CD8-positive, alpha-beta memory T cell (primary cell): ENCODE measurements around the gene CLEC9A. TPM values are rescaled to one million over a fixed set of nuclear protein-coding genes. Genes with fewer than 3 reads are reported as not detected.

Experiments
- CTCF ChIA-PET: fragments of 350-600 bp; sonication (Branson Sonifier 250); formaldehyde crosslinking; loops from one replicate; lab custom pipeline; 2021; ENCODE audit warnings: antibody characterized with exemption; lab: Charles Lee
- POLR2A ChIA-PET: fragments of 350-600 bp; sonication (Branson Sonifier 250); formaldehyde crosslinking; loops from one replicate; lab custom pipeline; 2021; ENCODE audit warnings: antibody characterized with exemption; lab: Charles Lee
- DNase-seq, 5 donors: peaks; one replicate each; pipeline versions ENCODE4 v3.0.0 to v3.0.0-alpha.2; 2020 to 2022; ENCODE audit warnings: mixed read lengths in 1 of 5
- H3K27ac ChIP-seq: one replicate; pipeline ENCODE4 v1.7.0; 2013; ENCODE audit warnings: low read depth, mild to moderate bottlenecking, low read length, moderate library complexity
- H3K27me3 ChIP-seq: 2 replicates; pipeline ENCODE4 v1.7.0; 2013; ENCODE audit warnings: low read length, mild to moderate bottlenecking; ENCODE audit not compliant: insufficient read depth, poor library complexity, severe bottlenecking
- H3K36me3 ChIP-seq: 2 replicates; pipeline ENCODE4 v1.7.0; 2013; ENCODE audit warnings: mild to moderate bottlenecking, low read length, moderate library complexity; ENCODE audit not compliant: insufficient read depth
- H3K4me1 ChIP-seq: 2 replicates; pipeline ENCODE4 v1.7.0; 2013; ENCODE audit warnings: mild to moderate bottlenecking, low read length, moderate library complexity; ENCODE audit not compliant: insufficient read depth
- H3K4me3 ChIP-seq: 2 replicates; pipeline ENCODE4 v1.7.0; 2013; ENCODE audit warnings: mild to moderate bottlenecking, low read length
- H3K9me3 ChIP-seq: 2 replicates; pipeline ENCODE4 v1.7.0; 2013; ENCODE audit warnings: mild to moderate bottlenecking, low read length
- H3K27ac Mint-ChIP-seq, 8 donors: one replicate each; pipeline ENCODE4 v1.8.0; 2020 to 2021; ENCODE audit warnings: mixed read lengths in 8 of 8, mild to moderate bottlenecking in 6 of 8, inconsistent platforms in 3 of 8, moderate library complexity in 3 of 8
- H3K27me3 Mint-ChIP-seq, 2 donors: one replicate each; pipeline ENCODE4 v1.8.0; 2020 to 2021; ENCODE audit warnings: mixed read lengths in 2 of 2, mild to moderate bottlenecking in 1 of 2, moderate library complexity in 1 of 2
- H3K36me3 Mint-ChIP-seq, 3 donors: one replicate each; pipeline ENCODE4 v1.8.0; 2020 to 2021; ENCODE audit warnings: mixed read lengths in 3 of 3, inconsistent platforms in 1 of 3, mild to moderate bottlenecking in 1 of 3
- H3K4me1 Mint-ChIP-seq, 3 donors: one replicate each; pipeline ENCODE4 v1.8.0; 2020 to 2021; ENCODE audit warnings: mixed read lengths in 3 of 3, inconsistent platforms in 1 of 3, mild to moderate bottlenecking in 1 of 3
- H3K4me3 Mint-ChIP-seq, 7 donors: one replicate each; pipeline ENCODE4 v1.8.0; 2020 to 2021; ENCODE audit warnings: mixed read lengths in 7 of 7, mild to moderate bottlenecking in 6 of 7, moderate library complexity in 4 of 7, inconsistent platforms in 2 of 7
- H3K9me3 Mint-ChIP-seq, 5 donors: one replicate each; pipeline ENCODE4 v1.8.0; 2020 to 2022; ENCODE audit warnings: mixed read lengths in 5 of 5, mild to moderate bottlenecking in 3 of 5, moderate library complexity in 2 of 5, inconsistent platforms in 1 of 5
- polyA plus RNA-seq: library from polyadenylated mRNA; unstranded; fragments of 300-500 nt; fragmentation: Illumina TruSeq; gene quantifications from one replicate; pipeline ENCODE4 v1.2.3, GENCODE V29; 2021
- total RNA-seq, 2 experiments: library from RNA; stranded (reverse); gene quantifications; one replicate each; pipeline ENCODE4 v1.2.3, GENCODE V29; 2021

Gene CLEC9A
- total RNA-seq, result not detected
- polyA plus RNA-seq, result not detected

DNA sequence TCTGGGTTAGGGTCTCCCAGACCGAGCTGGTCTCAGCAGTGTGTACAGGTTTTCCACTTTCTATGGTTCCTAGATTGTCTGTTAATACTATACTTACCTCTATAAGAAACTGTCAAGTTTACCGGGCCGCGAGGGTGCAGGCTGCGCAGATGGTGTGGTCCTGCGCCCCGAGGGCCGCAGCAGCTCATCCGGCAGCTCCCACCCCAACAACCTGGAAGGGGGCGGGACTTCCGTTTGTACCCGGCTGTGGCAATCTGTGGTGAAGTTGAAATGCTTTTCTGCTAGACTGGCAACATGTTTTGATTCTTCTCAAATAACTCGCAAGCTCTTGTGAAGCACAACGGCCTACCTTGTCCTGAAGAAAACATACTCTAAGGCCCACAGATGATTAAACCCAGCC, at the start of gene CLEC9A:
TSS of gene CLEC9A (plus strand) at position 237 of the 400 bp plus-strand sequence. CDS start 22,006 bp downstream, outside the sequence.
- Mint-ChIP-seq H3K27me3 (peaks cover 5 to 18% of the 10 kb centered on the region in 2 donors), H3K9me3 (no peaks in the 10 kb centered on the region), H3K4me1 (no peaks in the 10 kb centered on the region), H3K27ac (no peak within 1 kb of the TSS), H3K36me3 (no peaks in the 10 kb centered on the region), H3K4me3 (no peak within 1 kb of the TSS)
- no peaks in the 10 kb centered on the region for H3K4me1 ChIP-seq
- ChIA-PET CTCF (no interaction called here), POLR2A (no interaction called here)
- H3K27me3 ChIP-seq, result no peaks in the 10 kb centered on the region
- no peaks in the 10 kb centered on the region for H3K36me3 ChIP-seq
- no peak for DNase-seq
- no peak within 1 kb of the TSS for H3K27ac ChIP-seq
- no peak within 1 kb of the TSS for H3K4me3 ChIP-seq
- no peaks in the 10 kb centered on the region for H3K9me3 ChIP-seq

DNA sequence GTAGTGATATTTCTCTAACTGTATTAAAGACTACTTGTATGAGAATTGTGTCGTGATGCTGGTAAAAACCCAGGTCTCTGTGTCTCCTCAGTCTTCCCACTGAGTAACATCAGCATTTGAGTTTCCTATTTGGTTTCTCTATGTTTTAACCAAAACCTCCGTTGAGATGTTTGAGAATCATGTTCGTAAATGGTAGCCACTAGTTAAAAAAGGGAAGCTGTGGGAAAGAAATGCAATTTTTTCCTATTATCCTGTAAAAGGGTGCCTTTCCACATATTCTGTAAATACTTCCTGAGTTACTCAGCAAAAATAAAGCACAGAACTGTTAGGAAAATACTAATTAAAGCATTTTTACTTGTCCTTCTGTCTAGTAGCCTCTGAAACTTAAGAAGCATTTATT, 38.6 kb upstream of the CLEC9A start:
- H3K27ac Mint-ChIP-seq, result no peak overlapping the region
- Histone ChIP-seq H3K9me3 (no peaks in the 10 kb centered on the region), H3K4me1 (no peaks in the 10 kb centered on the region), H3K27ac (no peak overlapping the region), H3K4me3 (no peak overlapping the region), H3K27me3 (no peaks in the 10 kb centered on the region), H3K36me3 (no peaks in the 10 kb centered on the region)
- CTCF ChIA-PET, result no interaction called here
- H3K4me3 Mint-ChIP-seq, result no peak overlapping the region
- no peak for DNase-seq
- H3K4me1 Mint-ChIP-seq, result peaks cover 0 to 6% (median 0%) of the 10 kb centered on the region in 3 donors
- H3K9me3 Mint-ChIP-seq, result no peaks in the 10 kb centered on the region
- peaks cover 13 to 65% of the 10 kb centered on the region in 2 donors for H3K27me3 Mint-ChIP-seq
- peaks cover 0 to 8% (median 0%) of the 10 kb centered on the region in 3 donors for H3K36me3 Mint-ChIP-seq
- POLR2A ChIA-PET, result no interaction called here

- CTCF ChIA-PET, result no interaction called here
- H3K27ac ChIP-seq, result no peak overlapping the region
- no peak overlapping the region for H3K4me3 Mint-ChIP-seq
Measured at GRCh38 chr12:9992296-9992695, 38.2 kb upstream of the CLEC9A start.

GRCh38 chr12:9999016-9999415, 31.5 kb upstream of the CLEC9A start, which contains the start of gene CLEC1B:
Gene CLEC1B (minus strand): TSS chr12:9999121. CDS start chr12:9999100, 21 bp downstream.
- peak within 1 kb of the TSS in 1 of 8 donors; percentile 38 for H3K27ac Mint-ChIP-seq
- no peak within 1 kb of the TSS for H3K4me3 Mint-ChIP-seq
- no peaks in the 10 kb centered on the region for H3K27me3 ChIP-seq
- H3K27ac ChIP-seq, result no peak within 1 kb of the TSS
- H3K27me3 Mint-ChIP-seq, result peaks cover 4 to 32% of the 10 kb centered on the region in 2 donors
- no peaks in the 10 kb centered on the region for H3K9me3 ChIP-seq
- H3K4me1 Mint-ChIP-seq, result peaks cover 0 to 6% (median 0%) of the 10 kb centered on the region in 3 donors
- ChIA-PET CTCF (no interaction called here), POLR2A (no interaction called here)
- no peaks in the 10 kb centered on the region for H3K36me3 Mint-ChIP-seq
- no peak within 1 kb of the TSS for H3K4me3 ChIP-seq
- no peaks in the 10 kb centered on the region for H3K9me3 Mint-ChIP-seq
- H3K36me3 ChIP-seq, result no peaks in the 10 kb centered on the region
- H3K4me1 ChIP-seq, result no peaks in the 10 kb centered on the region
- no peak for DNase-seq

More at GRCh38 chr12:9992296-9992695, 38.2 kb upstream of the CLEC9A start:
- H3K36me3 ChIP-seq, result no peaks in the 10 kb centered on the region
- no peak for DNase-seq
- H3K4me3 ChIP-seq, result no peak overlapping the region
- no peak overlapping the region for H3K27ac Mint-ChIP-seq
- peaks cover 13 to 65% of the 10 kb centered on the region in 2 donors for H3K27me3 Mint-ChIP-seq
- no peaks in the 10 kb centered on the region for H3K4me1 ChIP-seq
- H3K9me3 ChIP-seq, result no peaks in the 10 kb centered on the region
- peaks cover 0 to 6% (median 0%) of the 10 kb centered on the region in 3 donors for H3K4me1 Mint-ChIP-seq
- no peaks in the 10 kb centered on the region for H3K27me3 ChIP-seq
- no peaks in the 10 kb centered on the region for H3K9me3 Mint-ChIP-seq
- POLR2A ChIA-PET, result no interaction called here
- peaks cover 0 to 8% (median 0%) of the 10 kb centered on the region in 3 donors for H3K36me3 Mint-ChIP-seq

GRCh38 chr12:10001171-10001776, 29.2 kb upstream of the CLEC9A start:
- Mint-ChIP-seq H3K27ac (no peak overlapping the region), H3K9me3 (no peaks in the 10 kb centered on the region), H3K27me3 (peaks cover 10 to 21% of the 10 kb centered on the region in 2 donors), H3K36me3 (no peaks in the 10 kb centered on the region), H3K4me1 (peaks cover 0 to 5% (median 0%) of the 10 kb centered on the region in 3 donors), H3K4me3 (no peak overlapping the region)
- no peaks in the 10 kb centered on the region for H3K36me3 ChIP-seq
- ChIA-PET CTCF (no interaction called here), POLR2A (interaction anchor here (0.7 kb wide), 1 partner anchor 47 kb away, joined by 3 read pairs; no protein-coding TSS in a partner anchor)
- H3K4me3 ChIP-seq, result no peak overlapping the region
- H3K4me1 ChIP-seq, result no peaks in the 10 kb centered on the region
- H3K27ac ChIP-seq, result no peak overlapping the region
- H3K9me3 ChIP-seq, result no peaks in the 10 kb centered on the region
- DNase-seq, result no peak
- no peaks in the 10 kb centered on the region for H3K27me3 ChIP-seq

DNA sequence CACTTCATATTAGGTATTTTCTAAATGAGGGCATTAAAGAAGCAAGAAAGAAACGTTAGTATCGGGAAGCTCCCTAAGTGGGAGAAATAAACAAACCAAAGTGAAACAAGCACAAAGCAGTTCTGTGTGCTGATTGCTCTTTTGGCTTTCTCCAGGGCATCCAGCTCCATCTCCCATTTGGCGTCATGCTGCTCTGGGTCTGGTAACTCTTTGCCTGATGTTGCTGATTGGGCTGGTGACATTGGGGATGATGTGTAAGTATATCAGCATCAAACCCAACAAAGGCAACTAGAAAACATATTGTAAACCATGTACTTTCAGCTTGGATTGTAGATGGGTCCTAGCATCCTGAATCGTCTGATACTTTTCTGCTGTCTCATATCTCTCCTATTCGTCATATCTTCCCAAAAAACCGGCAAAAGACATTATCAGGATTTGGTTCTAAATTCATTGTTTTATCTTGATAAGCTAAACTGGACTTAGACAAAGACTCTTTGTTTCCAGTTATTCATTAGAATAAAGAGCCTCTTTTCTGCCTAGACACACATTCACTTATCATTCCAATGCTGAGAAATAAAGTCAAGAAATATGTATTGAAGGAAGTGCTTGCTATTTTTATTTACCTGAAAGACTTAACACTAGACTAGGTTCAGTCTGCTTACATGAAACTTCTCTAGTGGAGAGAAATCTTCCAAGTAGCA, 17.7 kb upstream of the CLEC9A start:
- Mint-ChIP-seq H3K4me3 (no peak overlapping the region), H3K27ac (no peak overlapping the region), H3K9me3 (peaks cover 0 to 2% (median 0%) of the 10 kb centered on the region in 5 donors), H3K4me1 (no peaks in the 10 kb centered on the region), H3K36me3 (no peaks in the 10 kb centered on the region), H3K27me3 (peaks cover 3 to 52% of the 10 kb centered on the region in 2 donors)
- no peaks in the 10 kb centered on the region for H3K9me3 ChIP-seq
- H3K27me3 ChIP-seq, result no peaks in the 10 kb centered on the region
- no peak for DNase-seq
- H3K4me1 ChIP-seq, result no peaks in the 10 kb centered on the region
- POLR2A ChIA-PET, result no interaction called here
- H3K4me3 ChIP-seq, result no peak overlapping the region
- no peaks in the 10 kb centered on the region for H3K36me3 ChIP-seq
- H3K27ac ChIP-seq, result no peak overlapping the region
- CTCF ChIA-PET, result no interaction called here

DNA sequence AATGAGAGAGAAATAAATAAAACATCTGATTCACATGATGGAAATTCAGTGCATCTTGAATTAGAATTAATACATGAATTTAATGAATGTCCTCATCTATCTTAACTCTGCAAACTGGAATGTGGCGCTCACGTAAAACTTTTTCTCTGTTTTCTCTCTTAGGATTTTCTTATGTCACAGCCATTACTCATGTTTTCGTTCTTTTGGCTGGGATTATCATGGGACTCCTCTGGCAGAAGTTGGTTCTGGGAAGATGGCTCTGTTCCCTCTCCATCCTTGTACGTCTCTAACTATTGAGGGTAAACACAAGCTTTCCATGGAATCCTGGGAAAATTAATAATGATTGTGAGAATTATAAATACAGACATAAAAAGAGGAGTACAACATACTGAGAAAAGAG, 15.0 kb upstream of the CLEC9A start:
- no peaks in the 10 kb centered on the region for H3K36me3 ChIP-seq
- H3K36me3 Mint-ChIP-seq, result no peaks in the 10 kb centered on the region
- peaks cover 3 to 46% of the 10 kb centered on the region in 2 donors for H3K27me3 Mint-ChIP-seq
- CTCF ChIA-PET, result no interaction called here
- H3K4me1 ChIP-seq, result no peaks in the 10 kb centered on the region
- H3K27ac ChIP-seq, result no peak overlapping the region
- no peaks in the 10 kb centered on the region for H3K4me1 Mint-ChIP-seq
- H3K4me3 ChIP-seq, result no peak overlapping the region
- no peaks in the 10 kb centered on the region for H3K9me3 ChIP-seq
- H3K4me3 Mint-ChIP-seq, result no peak overlapping the region
- H3K9me3 Mint-ChIP-seq, result peaks cover 0 to 2% (median 0%) of the 10 kb centered on the region in 5 donors
- POLR2A ChIA-PET, result no interaction called here
- no peak overlapping the region for H3K27ac Mint-ChIP-seq
- no peak for DNase-seq
- no peaks in the 10 kb centered on the region for H3K27me3 ChIP-seq

DNA sequence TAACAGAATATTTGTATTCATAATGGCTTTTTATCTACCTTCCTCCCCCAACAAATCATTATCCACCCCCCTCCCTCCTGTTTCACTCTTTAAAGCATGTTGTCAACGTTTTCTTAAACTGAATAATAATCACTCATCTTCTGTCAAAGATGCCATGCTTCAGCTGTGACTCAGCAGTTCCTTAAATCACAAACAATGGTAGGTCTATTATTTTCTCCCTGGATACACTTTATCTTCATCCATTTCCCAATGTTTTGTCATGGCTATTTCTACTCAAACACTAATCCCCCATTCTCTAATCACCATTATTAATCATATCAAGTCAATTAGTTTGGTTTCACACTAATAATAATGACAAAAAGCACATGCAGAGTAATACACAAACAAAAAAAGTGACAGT, 13.6 kb upstream of the CLEC9A start:
- H3K9me3 ChIP-seq, result no peaks in the 10 kb centered on the region
- H3K27ac ChIP-seq, result no peak overlapping the region
- POLR2A ChIA-PET, result no interaction called here
- H3K4me1 ChIP-seq, result no peaks in the 10 kb centered on the region
- Mint-ChIP-seq H3K4me1 (no peaks in the 10 kb centered on the region), H3K4me3 (no peak overlapping the region), H3K27me3 (peaks cover 3 to 47% of the 10 kb centered on the region in 2 donors), H3K27ac (no peak overlapping the region), H3K9me3 (peaks cover 0 to 2% (median 0%) of the 10 kb centered on the region in 5 donors), H3K36me3 (peaks cover 0 to 4% (median 0%) of the 10 kb centered on the region in 3 donors)
- H3K4me3 ChIP-seq, result no peak overlapping the region
- H3K27me3 ChIP-seq, result no peaks in the 10 kb centered on the region
- CTCF ChIA-PET, result no interaction called here
- no peak for DNase-seq
- no peaks in the 10 kb centered on the region for H3K36me3 ChIP-seq
